MM.1S (cell line): ENCODE results near the gene BMPR1A.

Experiments used
- DNase-seq: peaks from one replicate; pipeline ENCODE4 v3.0.0-alpha.2; 2015
- H2AFZ ChIP-seq: fragments of 300-600 bp; sonication (generic); 2 replicates; pipeline ENCODE4 v1.6.0; 2016; ENCODE audit warnings: antibody characterized with exemption, low read length
- H3F3A ChIP-seq: fragments of 300-600 bp; sonication (generic); 2 replicates; pipeline ENCODE4 v1.6.1; 2016; ENCODE audit warnings: mild to moderate bottlenecking, antibody characterized with exemption, low read length, moderate library complexity, mixed read lengths; ENCODE audit not compliant: insufficient read depth
- H3K27ac ChIP-seq: fragments of 300-600 bp; sonication (generic); 2 replicates; pipeline ENCODE4 v1.5.1; 2016; ENCODE audit warnings: mild to moderate bottlenecking, low read length
- H3K27me3 ChIP-seq: fragments of 300-600 bp; sonication (generic); replicated peaks from 2 replicates; pipeline ENCODE4 v1.6.0; 2016; ENCODE audit warnings: low read length; ENCODE audit not compliant: insufficient read depth
- H3K36me3 ChIP-seq: fragments of 300-600 bp; sonication (generic); replicated peaks from 2 replicates; pipeline ENCODE4 v1.6.1; 2016; ENCODE audit warnings: mild to moderate bottlenecking, low read length, mixed read lengths; ENCODE audit not compliant: insufficient read depth
- H3K4me1 ChIP-seq: fragments of 300-600 bp; sonication (generic); 2 replicates; pipeline ENCODE4 v1.6.1; 2016; ENCODE audit warnings: low read length, mixed read lengths
- H3K4me2 ChIP-seq: fragments of 300-600 bp; sonication (generic); 2 replicates; pipeline ENCODE4 v1.6.0; 2016; ENCODE audit warnings: low read depth, low read length
- H3K4me3 ChIP-seq: fragments of 300-600 bp; sonication (generic); 2 replicates; pipeline ENCODE4 v1.5.1; 2016; ENCODE audit warnings: low read length, mixed read lengths
- H3K79me2 ChIP-seq: fragments of 300-600 bp; sonication (generic); 2 replicates; pipeline ENCODE4 v1.6.1; 2016; ENCODE audit warnings: mixed run types, low read length, mixed read lengths
- H3K9ac ChIP-seq: fragments of 300-600 bp; sonication (generic); 2 replicates; pipeline ENCODE4 v1.6.1; 2016; ENCODE audit warnings: low read length, mixed read lengths
- H3K9me2 ChIP-seq: fragments of 300-600 bp; sonication (generic); replicated peaks from 2 replicates; pipeline ENCODE4 v1.6.1; 2016; ENCODE audit warnings: mild to moderate bottlenecking, low read length, mixed read lengths; ENCODE audit not compliant: insufficient read depth
- H3K9me3 ChIP-seq: fragments of 300-600 bp; sonication (generic); replicated peaks from 2 replicates; pipeline ENCODE4 v1.6.1; 2016; ENCODE audit warnings: mild to moderate bottlenecking, low read length, mixed read lengths; ENCODE audit not compliant: insufficient read depth
- H4K20me1 ChIP-seq: fragments of 300-600 bp; sonication (generic); 2 replicates; pipeline ENCODE4 v1.6.1; 2016; ENCODE audit warnings: mild to moderate bottlenecking, low read length, moderate library complexity, mixed read lengths; ENCODE audit not compliant: insufficient read depth
- CTCF ChIP-seq: fragments of 300-600 bp; sonication (generic); IDR thresholded peaks from 2 replicates; pipeline ENCODE4 v1.5.1; 2016; ENCODE audit warnings: antibody characterized with exemption, low read length, mixed read lengths
- EZH2 ChIP-seq: fragments of 300-600 bp; sonication (generic); optimal IDR thresholded peaks from 2 replicates; pipeline ENCODE3; 2017; ENCODE audit warnings: low read depth, mild to moderate bottlenecking, antibody characterized with exemption, low read length, mixed read lengths
- EZH2phosphoT487 ChIP-seq: fragments of 300-600 bp; sonication (generic); IDR thresholded peaks from 2 replicates; pipeline ENCODE4 v1.6.1; 2018; ENCODE audit warnings: antibody characterized with exemption, low read length

BMPR1A gene

DNA sequence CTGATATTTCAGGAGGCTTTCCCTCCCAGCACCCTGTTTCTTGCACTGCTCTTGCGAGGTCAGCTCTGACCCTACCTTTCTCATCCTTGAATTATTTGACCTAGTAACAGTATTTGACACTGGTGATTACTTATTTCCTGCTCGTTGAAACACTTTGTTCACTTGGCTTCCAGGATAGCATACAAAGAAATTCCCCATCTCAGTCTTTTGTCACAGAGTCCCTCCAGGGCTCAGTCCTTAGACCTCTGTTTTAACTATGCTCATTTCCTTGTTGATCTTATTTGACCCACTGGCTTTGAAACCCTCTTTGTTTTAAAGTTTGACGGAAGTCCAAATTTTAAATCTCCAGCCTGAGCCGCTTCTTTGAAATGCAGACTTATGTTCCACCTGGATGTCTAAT, 29.9 kb downstream of the BMPR1A start:
- TF ChIP-seq EZH2 (no peak), CTCF (no peak)
- Histone ChIP-seq H2AFZ (no peak overlapping the region), H3K79me2 (no peaks in the 10 kb centered on the region; the same call in 1 of the 2 replicates), H3K9me3 (no peaks in the 10 kb centered on the region), H3K4me2 (no peak overlapping the region), H4K20me1 (no peaks in the 10 kb centered on the region), H3K4me3 (no peak overlapping the region), H3K9ac (no peak overlapping the region), H3K27ac (no peak overlapping the region), H3K4me1 (no peaks in the 10 kb centered on the region), H3K9me2 (no peaks in the 10 kb centered on the region), H3F3A (no peaks in the 10 kb centered on the region), H3K27me3 (no peaks in the 10 kb centered on the region), H3K36me3 (no peaks in the 10 kb centered on the region)
- DNase-seq, result no peak

GRCh38 chr10:86790394-86790793, 34.0 kb downstream of the BMPR1A start:
- no peaks in the 10 kb centered on the region for H3K79me2 ChIP-seq
- TF ChIP-seq CTCF, result no peak
- TF ChIP-seq EZH2, result no peak
- TF ChIP-seq EZH2phosphoT487, result no peak

GRCh38 chr10:86792461-86793167, 36.2 kb downstream of the BMPR1A start:
- Histone ChIP-seq H4K20me1 (0 out of 2 replicates have a peak, but pooled peaks cover 5% of the 10 kb centered on the region), H3K27ac (no peak overlapping the region), H3K27me3 (peaks cover 5% of the 10 kb centered on the region; the same call in 1 of the 2 replicates), H3K9me3 (no peaks in the 10 kb centered on the region), H3F3A (no peaks in the 10 kb centered on the region), H3K36me3 (no peaks in the 10 kb centered on the region), H2AFZ (no peak overlapping the region), H3K9me2 (no peaks in the 10 kb centered on the region), H3K4me3 (no peak overlapping the region), H3K9ac (no peak overlapping the region), H3K79me2 (no peaks in the 10 kb centered on the region), H3K4me2 (no peak overlapping the region), H3K4me1 (no peaks in the 10 kb centered on the region)
- TF ChIP-seq CTCF (no peak), EZH2phosphoT487 (no peak), EZH2 (no peak)
- no peak for DNase-seq

More at GRCh38 chr10:86790394-86790793, 34.0 kb downstream of the BMPR1A start:
- no peaks in the 10 kb centered on the region for H3K4me1 ChIP-seq
- no peak overlapping the region for H3K9ac ChIP-seq
- H3K9me3 ChIP-seq, result no peaks in the 10 kb centered on the region
- H3K27ac ChIP-seq, result no peak overlapping the region
- H3F3A ChIP-seq, result no peaks in the 10 kb centered on the region
- H3K4me3 ChIP-seq, result no peak overlapping the region
- no peak overlapping the region for H2AFZ ChIP-seq
- DNase-seq, result no peak
- no peak overlapping the region for H3K4me2 ChIP-seq
- H3K36me3 ChIP-seq, result no peaks in the 10 kb centered on the region
- no peaks in the 10 kb centered on the region for H3K9me2 ChIP-seq
- 0 out of 2 replicates have a peak, but pooled peaks cover 3% of the 10 kb centered on the region for H4K20me1 ChIP-seq
- no peaks in the 10 kb centered on the region for H3K27me3 ChIP-seq
